Upper lobe of left lung (tissue), 6 donors: ENCODE results near the gene TAS1R3. TPM values are rescaled to one million over a fixed set of nuclear protein-coding genes. Genes with fewer than 3 reads are reported as not detected.
A peak's percentile ranks its signal among the peaks of the same experiment; 100 is the strongest.

Source experiments
- ATAC-seq, 2 donors: fragments of 200-7000 bp; cut with Tn5 transposase; one replicate each; pipeline ENCODE4 v1.9.1; 2022; ENCODE audit warnings: mild to moderate bottlenecking in 2 of 2, moderate library complexity in 2 of 2; ENCODE audit not compliant: low FRiP score in 2 of 2
- DNase-seq, 2 donors: peaks; one replicate each; pipeline ENCODE4 v3.0.0-alpha.2; 2019 to 2020
- H3K27ac ChIP-seq, 4 donors: fragments of 200-600 bp; sonication (generic); one replicate each; pipeline ENCODE4 v1.5.1; 2016 to 2019
- H3K27me3 ChIP-seq, 4 donors: fragments of 200-600 bp; sonication (generic); one replicate each; pipeline ENCODE4 v1.5.1; 2017 to 2019
- H3K36me3 ChIP-seq, 4 donors: fragments of 200-600 bp; sonication (generic); one replicate each; pipeline ENCODE4 v1.5.1; 2016 to 2019
- H3K4me1 ChIP-seq, 4 donors: fragments of 200-600 bp; sonication (generic); one replicate each; pipeline ENCODE4 v1.5.1; 2018 to 2019
- H3K4me3 ChIP-seq, 4 donors: fragments of 200-600 bp; sonication (generic); one replicate each; pipeline ENCODE4 v1.5.1; 2017 to 2019; ENCODE audit warnings: mild to moderate bottlenecking in 2 of 4, moderate library complexity in 1 of 4
- H3K9me3 ChIP-seq, 4 donors: fragments of 200-600 bp; sonication (generic); one replicate each; pipeline ENCODE4 v1.5.1; 2018 to 2019
- CTCF ChIP-seq, 6 experiments: fragments of 450-650 bp in 4 of 6; fragments of 200-600 bp in 2 of 6; sonication (generic) in 2 of 6; IDR thresholded peaks; one replicate each; pipeline ENCODE4 v1.5.1; 2016 to 2019; ENCODE audit warnings: antibody characterized with exemption in 6 of 6
- EP300 ChIP-seq, 4 donors: sonication (generic); formaldehyde crosslinking; IDR thresholded peaks; one replicate each; pipeline ENCODE4 v1.5.1; 2017; ENCODE audit warnings: antibody characterized with exemption in 4 of 4, control low read depth in 2 of 4
- POLR2A ChIP-seq, 4 donors: fragments of 450-650 bp; IDR thresholded peaks; one replicate each; pipeline ENCODE4 v1.5.1; 2016 to 2017; ENCODE audit warnings: antibody characterized with exemption in 4 of 4, mild to moderate bottlenecking in 2 of 4
- POLR2AphosphoS5 ChIP-seq, 2 donors: sonication (generic); formaldehyde crosslinking; IDR thresholded peaks; one replicate each; pipeline ENCODE4 v1.5.1; 2017; ENCODE audit warnings: antibody characterized with exemption in 2 of 2
- WGBS, 2 donors: methylation state at CpG; one replicate each; pipeline ENCODE4 v1.1.5; 2017 to 2018; 5-methylcytosine and 5-hydroxymethylcytosine counted together
- total RNA-seq, 6 donors: library from RNA; depleted of rRNA in 4 of 6; stranded (reverse); fragments of >200 nt in 4 of 6; gene quantifications; one replicate each; pipeline versions ENCODE4 v1.1.0 to v1.2.1, GENCODE V29; 2016 to 2021
- donor health status: DM: no; HTN: no; CAD: no; lungs with moderate emphysema.
- donor health status: DM: no; HTN: yes; CAD: no; lungs with severe emphysema.

TAS1R3 gene
- total RNA-seq, 6 donors from 2014 or later, result 0.22 to 1.0 (median 0.79) TPM

- Histone ChIP-seq H3K9me3 (no peaks in the 10 kb centered on the region), H3K27me3 (no peaks in the 10 kb centered on the region), H3K4me3 (no peak overlapping the region), H3K27ac (peak overlapping the region in 2 of 4 donors; percentile 3 to 21), H3K36me3 (peaks cover 0 to 15% (median 9%) of the 10 kb centered on the region in 4 donors), H3K4me1 (peaks cover 28 to 43% (median 35%) of the 10 kb centered on the region in 4 donors)
- WGBS, 2 donors, result 59 to 68% methylated on average over 4 to 5 of the region's 12 CpGs
- no peak for TF ChIP-seq EP300 (IDR thresholded peaks at IDR 0.05)
- no peak for TF ChIP-seq CTCF (IDR thresholded peaks at IDR 0.05)
- no peak for TF ChIP-seq POLR2AphosphoS5 (IDR thresholded peaks at IDR 0.05)
- no peak for TF ChIP-seq POLR2A (IDR thresholded peaks at IDR 0.05)
- peak in 1 of 2 donors; percentile 57 for DNase-seq
- no peak for ATAC-seq
Observed at GRCh38 chr1:1371364-1371745, 40.3 kb downstream of the TAS1R3 start.

DNA sequence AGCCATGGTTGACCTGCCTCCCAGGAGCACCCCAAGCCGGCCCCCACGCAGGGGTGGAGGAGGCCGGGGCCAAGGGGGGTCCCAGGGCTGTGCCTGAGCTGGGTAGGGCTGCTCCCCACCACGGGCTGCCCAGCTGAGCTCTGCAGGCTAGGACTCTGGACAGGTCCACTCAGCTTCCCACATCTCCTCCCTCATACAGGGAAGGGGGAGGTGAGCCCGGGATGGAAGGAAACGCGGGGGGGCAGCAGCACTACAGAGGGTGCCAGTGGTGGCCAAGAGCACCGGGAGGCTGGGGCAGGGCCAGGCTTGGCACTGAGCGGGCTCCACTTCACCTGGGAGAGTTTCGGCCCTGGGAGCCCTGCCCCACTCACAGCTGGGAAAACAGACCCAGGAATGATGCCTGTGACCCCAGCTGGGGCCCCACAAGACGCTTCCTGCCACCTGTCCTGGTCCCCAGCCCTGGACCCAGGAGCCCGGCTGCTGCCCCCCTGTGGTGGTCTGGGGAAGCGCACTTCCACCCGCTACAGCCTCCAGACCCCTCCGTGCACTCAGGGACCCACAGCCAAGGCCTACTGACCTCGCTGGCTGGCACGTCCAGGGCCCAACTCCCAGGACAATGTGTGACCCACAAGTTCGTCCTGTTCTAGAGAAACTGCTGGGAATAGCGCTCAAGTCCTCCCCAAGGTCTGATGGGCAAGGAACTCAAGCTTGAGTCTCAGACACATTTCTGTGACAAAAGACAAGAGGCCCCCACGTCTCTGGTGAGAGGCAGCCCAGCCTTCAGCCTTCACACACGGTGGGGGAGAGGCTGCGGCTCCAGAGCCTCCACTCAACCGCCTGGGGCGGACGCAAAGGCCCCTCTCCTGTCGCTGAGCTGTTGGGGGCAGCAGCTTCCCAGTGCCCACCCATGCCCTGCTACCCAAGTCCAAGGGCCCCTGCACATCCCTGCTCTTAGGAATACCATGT is 40.9 kb downstream of the TAS1R3 start:
- Histone ChIP-seq H3K27me3 (no peaks in the 10 kb centered on the region), H3K27ac (peak overlapping the region in 2 of 4 donors; percentile 3 to 21), H3K4me1 (peaks cover 28 to 44% (median 35%) of the 10 kb centered on the region in 4 donors), H3K4me3 (no peak overlapping the region), H3K36me3 (peaks cover 0 to 15% (median 9%) of the 10 kb centered on the region in 4 donors), H3K9me3 (no peaks in the 10 kb centered on the region)
- 47% methylated on average over 13 to 17 of the region's 26 CpGs for WGBS, 2 donors
- ATAC-seq (peak; percentile 69 to 77), DNase-seq (peak; percentile 68 to 95)
- TF ChIP-seq CTCF (IDR thresholded peaks at IDR 0.05), result peak; percentile 87 to 99 (median 90)
- TF ChIP-seq EP300 (IDR thresholded peaks at IDR 0.05), result no peak
- peak in 1 of 4 donors; percentile 10 for TF ChIP-seq POLR2A (IDR thresholded peaks at IDR 0.05)

DNA sequence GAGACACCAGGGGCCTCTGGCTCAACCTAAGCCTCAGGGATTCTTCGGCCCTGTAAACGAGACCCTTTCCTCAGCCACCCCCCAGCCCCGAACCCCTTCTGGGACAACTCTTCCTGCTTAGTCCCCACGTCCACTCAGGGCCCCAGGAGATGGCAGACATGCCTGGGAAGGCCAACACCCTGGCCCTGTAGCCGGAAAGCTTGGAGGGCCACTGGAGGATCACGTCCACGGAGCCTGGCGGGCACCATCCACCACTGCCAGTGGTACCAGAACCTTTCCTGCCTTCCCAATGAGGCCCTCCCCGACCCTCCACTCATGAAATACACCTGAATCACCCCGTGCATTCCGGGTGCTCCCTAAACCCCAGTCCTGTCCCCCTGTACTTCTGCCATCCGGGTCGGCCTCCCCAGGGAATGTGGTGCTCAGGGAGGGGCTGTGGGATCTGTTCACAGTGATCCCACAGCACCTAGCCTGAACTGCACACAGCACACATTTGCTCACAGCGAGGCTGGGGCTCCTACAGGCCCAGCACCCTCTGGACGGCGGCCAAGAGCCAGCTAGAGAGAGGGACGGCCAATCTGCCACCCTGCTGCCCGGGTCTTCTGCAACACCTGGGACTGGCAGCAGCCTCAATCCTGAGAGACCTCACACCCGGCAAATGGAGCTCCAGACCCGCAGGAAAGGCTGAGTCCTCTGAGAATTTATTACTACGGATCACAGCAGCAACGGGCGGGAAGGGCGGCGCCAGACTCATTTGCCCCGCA is 42.2 kb downstream of the TAS1R3 start:
- Histone ChIP-seq H3K4me3 (peak overlapping the region in 2 of 4 donors; percentile 91 to 100), H3K9me3 (no peaks in the 10 kb centered on the region), H3K27ac (no peak overlapping the region), H3K27me3 (no peaks in the 10 kb centered on the region), H3K36me3 (peaks cover 0 to 15% (median 9%) of the 10 kb centered on the region in 4 donors), H3K4me1 (peaks cover 28 to 44% (median 35%) of the 10 kb centered on the region in 4 donors)
- DNase-seq, result peak in 1 of 2 donors; percentile 67
- TF ChIP-seq EP300 (IDR thresholded peaks at IDR 0.05) (no peak), POLR2AphosphoS5 (IDR thresholded peaks at IDR 0.05) (no peak), POLR2A (IDR thresholded peaks at IDR 0.05) (no peak), CTCF (IDR thresholded peaks at IDR 0.05) (no peak)
- 87 to 89% methylated on average over 8 to 26 of the region's 26 CpGs for WGBS, 2 donors
- no peak for ATAC-seq

DNA sequence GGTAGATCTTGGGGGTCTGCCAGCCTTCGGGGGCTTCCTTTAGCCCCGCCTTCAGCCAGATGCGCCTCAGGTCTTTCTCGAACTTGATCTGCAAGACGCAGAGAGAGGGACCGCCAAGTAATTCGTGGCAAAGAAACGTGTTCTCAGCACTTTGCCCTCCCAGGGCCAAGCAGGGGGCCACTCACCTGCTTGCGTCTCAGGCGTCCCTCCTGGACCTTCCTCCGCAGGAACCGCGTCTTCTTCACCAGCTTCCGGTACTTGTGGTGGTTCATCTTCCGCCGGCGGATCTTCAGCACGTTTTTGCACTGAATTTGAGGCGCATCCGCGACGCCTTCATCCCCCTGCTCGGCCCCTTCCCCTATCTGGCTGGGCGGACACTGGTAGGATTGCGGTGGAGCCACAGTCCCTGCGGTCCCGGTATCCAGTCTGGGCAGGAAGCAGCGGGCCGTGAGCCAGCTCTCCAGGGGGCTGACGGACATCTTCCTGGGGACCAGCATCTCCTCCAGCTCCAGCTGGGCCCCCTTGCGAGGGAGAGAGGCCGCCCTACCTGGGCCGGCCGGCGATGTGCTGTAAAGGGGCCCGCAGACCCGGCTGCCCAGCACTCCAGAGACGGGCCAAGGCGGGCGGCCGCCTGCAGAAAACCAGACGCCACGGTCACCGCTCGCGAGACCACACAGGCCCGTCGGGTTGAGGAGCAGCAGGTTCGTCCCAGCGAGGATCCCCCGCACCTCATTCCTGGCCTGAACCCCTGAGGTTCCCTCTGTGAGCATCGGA is 42.9 kb downstream of the TAS1R3 start:
- no peak for ATAC-seq
- peaks cover 28 to 44% (median 35%) of the 10 kb centered on the region in 4 donors for H3K4me1 ChIP-seq
- no peaks in the 10 kb centered on the region for H3K27me3 ChIP-seq
- peak overlapping the region; percentile 83 to 100 (median 94) for H3K4me3 ChIP-seq
- peak in 1 of 2 donors; percentile 83 for DNase-seq
- H3K9me3 ChIP-seq, result no peaks in the 10 kb centered on the region
- H3K36me3 ChIP-seq, result peaks cover 0 to 15% (median 9%) of the 10 kb centered on the region in 4 donors
- WGBS, 2 donors, result 42 to 77% methylated on average over 30 to 45 of the region's 52 CpGs
- no peak for TF ChIP-seq CTCF (IDR thresholded peaks at IDR 0.05)
- TF ChIP-seq POLR2AphosphoS5 (IDR thresholded peaks at IDR 0.05), result no peak
- no peak for TF ChIP-seq POLR2A (IDR thresholded peaks at IDR 0.05)
- no peak for TF ChIP-seq EP300 (IDR thresholded peaks at IDR 0.05)
- peak overlapping the region; percentile 88 to 98 (median 94) for H3K27ac ChIP-seq
